ENCODE measurements around the gene ZBED1.

DNA sequence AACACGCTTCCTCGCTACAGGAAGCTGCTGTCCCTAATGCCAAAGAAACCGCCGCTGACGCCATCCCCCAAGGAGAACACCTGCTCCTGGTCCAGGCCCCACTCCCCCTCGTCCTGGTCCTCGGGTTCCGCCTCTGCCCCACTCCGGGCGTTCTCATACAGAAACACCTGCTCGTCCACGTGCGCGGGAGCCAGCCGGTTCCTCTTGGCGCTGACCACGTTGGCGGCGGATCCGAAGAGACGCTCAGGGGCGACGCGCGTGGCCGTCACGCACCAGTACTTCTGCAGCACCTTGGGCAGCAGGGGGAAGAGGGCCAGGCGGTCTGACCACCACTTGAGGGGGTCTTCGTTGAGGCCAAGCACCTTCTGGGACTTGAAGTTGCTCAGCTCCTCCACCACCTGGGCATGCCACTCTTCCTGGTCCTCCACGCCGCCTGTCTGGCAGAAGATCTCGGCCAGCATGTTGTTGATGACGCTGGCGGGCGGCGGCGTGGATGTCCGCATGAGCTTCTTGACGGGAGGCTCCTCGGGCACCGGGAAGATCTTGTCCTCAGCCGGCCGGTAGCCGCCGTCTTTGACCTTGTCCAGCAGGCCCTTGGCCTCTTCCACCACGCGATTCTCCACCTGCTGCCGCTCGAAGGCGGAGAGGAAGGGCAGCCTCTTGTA is 12.0 kb downstream of the ZBED1 start:
- TF ChIP-seq, protein P1, sequence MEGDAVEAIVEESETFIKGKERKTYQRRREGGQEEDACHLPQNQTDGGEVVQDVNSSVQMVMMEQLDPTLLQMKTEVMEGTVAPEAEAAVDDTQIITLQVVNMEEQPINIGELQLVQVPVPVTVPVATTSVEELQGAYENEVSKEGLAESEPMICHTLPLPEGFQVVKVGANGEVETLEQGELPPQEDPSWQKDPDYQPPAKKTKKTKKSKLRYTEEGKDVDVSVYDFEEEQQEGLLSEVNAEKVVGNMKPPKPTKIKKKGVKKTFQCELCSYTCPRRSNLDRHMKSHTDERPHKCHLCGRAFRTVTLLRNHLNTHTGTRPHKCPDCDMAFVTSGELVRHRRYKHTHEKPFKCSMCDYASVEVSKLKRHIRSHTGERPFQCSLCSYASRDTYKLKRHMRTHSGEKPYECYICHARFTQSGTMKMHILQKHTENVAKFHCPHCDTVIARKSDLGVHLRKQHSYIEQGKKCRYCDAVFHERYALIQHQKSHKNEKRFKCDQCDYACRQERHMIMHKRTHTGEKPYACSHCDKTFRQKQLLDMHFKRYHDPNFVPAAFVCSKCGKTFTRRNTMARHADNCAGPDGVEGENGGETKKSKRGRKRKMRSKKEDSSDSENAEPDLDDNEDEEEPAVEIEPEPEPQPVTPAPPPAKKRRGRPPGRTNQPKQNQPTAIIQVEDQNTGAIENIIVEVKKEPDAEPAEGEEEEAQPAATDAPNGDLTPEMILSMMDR (IDR thresholded peaks at IDR 0.05), result no peak
- no peak for TF ChIP-seq POLR2A (IDR thresholded peaks at IDR 0.05)

Measured in lower leg skin (tissue), 3 donors.